Panc1 (cell line): Measurements from ENCODE around the gene ABCA8. TPM values are rescaled to one million over a fixed set of nuclear protein-coding genes. Genes with fewer than 3 reads are reported as not detected.

ENCODE experiments used
- ATAC-seq: fragments of 200-7000 bp; cut with Tn5 transposase; 2 replicates; pipeline ENCODE4 v1.9.1; 2020; ENCODE audit warnings: mild to moderate bottlenecking, moderate library complexity
- BruUV-seq: library from RNA; stranded (reverse); fragments of 400-500 nt; replicated peaks from 2 replicates; lab custom pipeline; 2021; lab: Mats Ljungman, UMichigan
- CTCF ChIA-PET: fragments of 300-600 bp; sonication (Branson Sonifier 250); formaldehyde crosslinking; loops from one replicate; lab custom pipeline; 2022; ENCODE audit warnings: antibody characterized with exemption; lab: Charles Lee
- POLR2A ChIA-PET: fragments of 300-600 bp; sonication (Branson Sonifier 250); formaldehyde crosslinking; loops from one replicate; lab custom pipeline; 2022; ENCODE audit warnings: antibody characterized with exemption; lab: Charles Lee
- DNase-seq: peaks from one replicate; pipeline ENCODE4 v3.0.0-alpha.2; 2010; ENCODE audit warnings: low read depth, low spot score
- H3K27ac ChIP-seq: 2 replicates; pipeline ENCODE4 v1.5.1; 2011; ENCODE audit warnings: mild to moderate bottlenecking, low read length, inconsistent platforms
- H3K27me3 ChIP-seq: fragments of 200-500 bp; sonication (Bioruptor generic); 2 replicates; pipeline ENCODE4 v1.6.0; 2014; ENCODE audit warnings: low read length, inconsistent platforms; ENCODE audit not compliant: control insufficient read depth, insufficient read depth
- H3K36me3 ChIP-seq: fragments of 200-500 bp; sonication (Bioruptor generic); 2 replicates; pipeline ENCODE4 v1.5.1; 2014; ENCODE audit warnings: inconsistent platforms, mild to moderate bottlenecking, low read length, moderate library complexity; ENCODE audit not compliant: control insufficient read depth, insufficient read depth
- H3K4me1 ChIP-seq: 2 replicates; pipeline ENCODE4 v1.5.1; 2011; ENCODE audit warnings: inconsistent platforms, mild to moderate bottlenecking, low read length, moderate library complexity; ENCODE audit not compliant: control insufficient read depth, insufficient read depth
- H3K4me3 ChIP-seq, 2 experiments: 2 replicates each; pipeline ENCODE4 v1.5.1; 2011 to 2012; ENCODE audit warnings: low read depth in 2 of 2, low read length in 2 of 2, mild to moderate bottlenecking in 2 of 2, inconsistent platforms in 1 of 2, moderate library complexity in 1 of 2
- H3K9me3 ChIP-seq: fragments of 200-500 bp; sonication (Bioruptor generic); 2 replicates; pipeline ENCODE4 v1.5.1; 2014; ENCODE audit warnings: low read depth, mild to moderate bottlenecking, inconsistent platforms, low read length, moderate library complexity; ENCODE audit not compliant: control insufficient read depth, insufficient read depth
- CTCF ChIP-seq: fragments of 450-650 bp; IDR thresholded peaks from 2 replicates; pipeline ENCODE4 v1.5.1; 2017; ENCODE audit warnings: mild to moderate bottlenecking
- POLR2AphosphoS5 ChIP-seq: IDR thresholded peaks from 2 replicates; pipeline ENCODE4 v1.6.1; 2012; ENCODE audit warnings: mild to moderate bottlenecking, low read depth, low read length, moderate library complexity
- REST ChIP-seq, 2 experiments: IDR thresholded peaks; 2 replicates each; pipeline ENCODE4 v1.6.1; 2011 to 2012; ENCODE audit warnings: low read depth in 2 of 2, control low read depth in 1 of 2, low read length in 1 of 2, mild to moderate bottlenecking in 1 of 2, moderate library complexity in 1 of 2; ENCODE audit not compliant: insufficient read depth in 1 of 2
- SIN3A ChIP-seq: IDR thresholded peaks from 2 replicates; pipeline ENCODE4 v1.6.1; 2012; ENCODE audit warnings: low read depth, mild to moderate bottlenecking, low read length, moderate library complexity, borderline replicate concordance; ENCODE audit not compliant: insufficient read depth
- TCF7L2 ChIP-seq: IDR thresholded peaks from 2 replicates; pipeline ENCODE4 v1.6.1; 2011; ENCODE audit warnings: mild to moderate bottlenecking, low read depth, low read length, inconsistent platforms
- in situ Hi-C: cut with HindIII; loops from 2 replicates; pipeline ENCODE4 v1.10.0; 2016; ENCODE audit warnings: low sequenced_read_pairs, low pct_unique_long_range_greater_than_20kb
- intact Hi-C: fragments of 100-400 bp; cut with micrococcal nuclease; formaldehyde crosslinking; loops from one replicate; pipeline ENCODE4 v1.10.0; 2022; ENCODE audit not compliant: unreplicated experiment
- total RNA-seq: library from RNA; stranded (reverse); gene quantifications from one replicate; pipeline ENCODE4 v1.2.1, GENCODE V29; 2021; ENCODE audit not compliant: unreplicated experiment

The ABCA8 gene
- total RNA-seq, 1 experiment from 2014 or later: 0.23 TPM

- no peaks in the 10 kb centered on the region for H3K9me3 ChIP-seq
- H3K36me3 ChIP-seq: no peaks in the 10 kb centered on the region
- BruUV-seq: no TSS peak
- ChIA-PET CTCF (no interaction called here), POLR2A (no interaction called here)
- intact Hi-C loops: no loop called here
- H3K4me3 ChIP-seq: no peak overlapping the region
- no peak overlapping the region for H3K27ac ChIP-seq
- no peak for ATAC-seq
- H3K27me3 ChIP-seq: no peaks in the 10 kb centered on the region
- in situ Hi-C loops: no loop called here
- DNase-seq: no peak
- H3K4me1 ChIP-seq: no peaks in the 10 kb centered on the region
- TF ChIP-seq SIN3A (no peak), CTCF (no peak), POLR2AphosphoS5 (no peak), REST (IDR thresholded peaks at IDR 0.05; ENCODE audit: insufficient read depth in 1 of 2, low read depth in 2 of 2, low read length in 1 of 2) (no peak), TCF7L2 (no peak)
These were observed 135.7 kb downstream of the ABCA8 start for GRCh38 chr17:68819465-68819864.

Other genes starting within 250 kb of the ABCA8 start
- 0.05 TPM for gene ABCA9, start 105.5 kb upstream of the ABCA8 start, total RNA-seq
- gene ABCA6, start 186.5 kb upstream of the ABCA8 start, total RNA-seq: 0.46 TPM